NB4 (cell line): ENCODE data around the gene SGPL1.

Experiments used
- DNase-seq: peaks from one replicate; pipeline ENCODE4 v3.0.0; 2010; ENCODE audit warnings: low read depth
- H3K4me3 ChIP-seq: one replicate; pipeline ENCODE4 v1.5.1; 2011; ENCODE audit warnings: mild to moderate bottlenecking, low read depth, low read length, moderate library complexity
- MYC ChIP-seq: IDR thresholded peaks from 2 replicates; pipeline ENCODE4 v1.6.1; 2011; ENCODE audit warnings: low read depth, low read length
- POLR2A ChIP-seq: IDR thresholded peaks from 2 replicates; pipeline ENCODE4 v1.6.1; 2011; ENCODE audit warnings: mild to moderate bottlenecking; ENCODE audit not compliant: insufficient read length; ENCODE audit errors: extremely low read depth
- TF ChIP-seq, protein P1 (sequence below): IDR thresholded peaks from one replicate; pipeline ENCODE4 v1.5.1; 2012; ENCODE audit warnings: low read depth, low read length
- TF ChIP-seq, protein P2 (sequence below): IDR thresholded peaks from 2 replicates; pipeline ENCODE4 v1.6.1; 2011; ENCODE audit warnings: low read depth, low read length

SGPL1 gene

GRCh38 chr10:70811881-70812280 is 3.9 kb upstream of the SGPL1 start:
- no peak overlapping the region for H3K4me3 ChIP-seq
- no peak for DNase-seq
- TF ChIP-seq MYC (no peak), POLR2A (no peak)
- TF ChIP-seq, protein P1, sequence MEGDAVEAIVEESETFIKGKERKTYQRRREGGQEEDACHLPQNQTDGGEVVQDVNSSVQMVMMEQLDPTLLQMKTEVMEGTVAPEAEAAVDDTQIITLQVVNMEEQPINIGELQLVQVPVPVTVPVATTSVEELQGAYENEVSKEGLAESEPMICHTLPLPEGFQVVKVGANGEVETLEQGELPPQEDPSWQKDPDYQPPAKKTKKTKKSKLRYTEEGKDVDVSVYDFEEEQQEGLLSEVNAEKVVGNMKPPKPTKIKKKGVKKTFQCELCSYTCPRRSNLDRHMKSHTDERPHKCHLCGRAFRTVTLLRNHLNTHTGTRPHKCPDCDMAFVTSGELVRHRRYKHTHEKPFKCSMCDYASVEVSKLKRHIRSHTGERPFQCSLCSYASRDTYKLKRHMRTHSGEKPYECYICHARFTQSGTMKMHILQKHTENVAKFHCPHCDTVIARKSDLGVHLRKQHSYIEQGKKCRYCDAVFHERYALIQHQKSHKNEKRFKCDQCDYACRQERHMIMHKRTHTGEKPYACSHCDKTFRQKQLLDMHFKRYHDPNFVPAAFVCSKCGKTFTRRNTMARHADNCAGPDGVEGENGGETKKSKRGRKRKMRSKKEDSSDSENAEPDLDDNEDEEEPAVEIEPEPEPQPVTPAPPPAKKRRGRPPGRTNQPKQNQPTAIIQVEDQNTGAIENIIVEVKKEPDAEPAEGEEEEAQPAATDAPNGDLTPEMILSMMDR: no peak

DNA sequence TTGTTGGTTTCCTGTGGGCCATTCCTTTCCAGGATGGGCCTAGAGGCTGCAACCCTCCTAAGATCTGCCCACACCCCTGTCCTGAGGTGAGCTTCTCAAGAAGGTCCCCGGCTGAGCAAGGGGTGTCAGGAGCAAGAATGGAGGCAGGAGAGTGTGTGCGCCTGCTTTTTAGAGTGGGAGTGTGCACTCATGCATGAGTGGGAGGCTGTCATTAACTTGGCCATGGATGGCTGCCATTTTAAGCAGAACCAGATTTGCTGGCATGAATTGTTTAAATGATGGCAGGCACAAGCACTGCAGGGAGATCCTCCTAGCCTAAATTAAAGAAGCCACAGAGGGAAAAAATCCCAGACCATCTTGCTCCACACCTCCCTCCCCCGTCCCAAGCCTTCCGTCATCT is 2.9 kb upstream of the SGPL1 start:
- no peak for DNase-seq
- TF ChIP-seq, protein P1: no peak
- TF ChIP-seq MYC (no peak), POLR2A (no peak)
- TF ChIP-seq, protein P2, sequence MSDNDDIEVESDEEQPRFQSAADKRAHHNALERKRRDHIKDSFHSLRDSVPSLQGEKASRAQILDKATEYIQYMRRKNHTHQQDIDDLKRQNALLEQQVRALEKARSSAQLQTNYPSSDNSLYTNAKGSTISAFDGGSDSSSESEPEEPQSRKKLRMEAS: no peak
- no peak overlapping the region for H3K4me3 ChIP-seq

GRCh38 chr10:70814126-70814525 is 1.6 kb upstream of the SGPL1 start:
- no peak overlapping the region for H3K4me3 ChIP-seq
- TF ChIP-seq POLR2A (no peak), MYC (no peak)
- TF ChIP-seq, protein P2: no peak
- TF ChIP-seq, protein P1: no peak
- DNase-seq: no peak

DNA sequence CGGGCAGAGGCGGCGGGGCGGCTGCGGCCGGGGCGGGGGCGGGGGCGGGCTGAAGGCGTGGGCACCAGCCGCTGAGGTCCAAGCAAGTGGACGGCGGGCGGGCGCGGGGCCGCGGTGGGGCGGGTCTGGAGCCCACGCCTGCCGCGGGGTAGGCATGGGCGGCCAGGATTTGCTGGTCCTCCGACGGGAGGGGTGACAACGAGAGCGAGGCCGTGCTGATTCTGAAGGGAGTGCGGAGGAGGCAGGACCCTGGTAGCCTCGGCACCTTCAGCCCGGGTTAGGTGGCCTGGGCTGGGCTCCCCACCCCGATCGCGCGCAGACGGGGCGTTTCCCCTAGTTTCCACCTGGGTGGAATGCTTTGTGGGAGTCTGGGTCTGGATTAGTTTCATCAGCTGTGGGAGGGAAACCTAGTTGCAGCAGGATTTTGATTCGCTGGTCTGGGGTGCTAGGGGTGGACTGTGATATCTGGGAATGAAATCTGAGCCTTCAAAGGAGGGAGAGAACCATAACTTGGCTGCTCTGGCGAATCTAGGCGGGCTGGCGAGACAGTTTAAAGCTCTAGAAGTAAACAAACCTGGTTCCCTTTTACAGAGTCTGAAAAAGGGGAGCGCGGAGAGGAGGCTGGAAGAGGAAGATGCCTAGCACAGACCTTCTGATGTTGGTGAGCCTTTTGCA is 609 bp downstream of the SGPL1 start:
- peak; percentile 65 for DNase-seq
- TF ChIP-seq, protein P2: no peak; the same call in 1 of the 2 replicates
- TF ChIP-seq, protein P1: no peak
- no peak for TF ChIP-seq POLR2A
- H3K4me3 ChIP-seq: peak overlapping the region; percentile 68

- TF ChIP-seq, protein P1: peak; percentile 7
- TF ChIP-seq, protein P2: no peak
- no peak overlapping the region for H3K4me3 ChIP-seq
- DNase-seq: peak; percentile 11
These were observed 5.4 kb downstream of the SGPL1 start for GRCh38 chr10:70820976-70821750.
